SK-N-SH treated with all-trans-retinoic acid at 6 μM for 48 hours (cell line): ENCODE measurements around the gene FGF2.

ENCODE experiments used
- ARNTL ChIP-seq: fragments of 450-650 bp; formaldehyde crosslinking; IDR thresholded peaks from 2 replicates; pipeline ENCODE4 v1.5.0; 2020; ENCODE audit warnings: low read depth, mild to moderate bottlenecking, moderate library complexity, borderline replicate concordance
- OSR1 ChIP-seq: fragments of 250-450 bp; sonication (Bioruptor Pico); IDR thresholded peaks from 2 replicates; pipeline ENCODE4 v1.8.0; 2022; ENCODE audit warnings: moderate library complexity, mild to moderate bottlenecking, inconsistent platforms
- ZFP30 ChIP-seq: fragments of 450-650 bp; formaldehyde crosslinking; IDR thresholded peaks from 2 replicates; pipeline ENCODE4 v1.5.0; 2022; ENCODE audit warnings: mild to moderate bottlenecking, moderate library complexity
- TF ChIP-seq, protein P1 (sequence below): fragments of 250-450 bp; sonication (Bioruptor Pico); IDR thresholded peaks from 2 replicates; pipeline ENCODE4 v1.8.0; 2021; ENCODE audit warnings: low read depth, mild to moderate bottlenecking, moderate library complexity, borderline replicate concordance
- TF ChIP-seq, protein P2 (sequence below): fragments of 250-450 bp; sonication (Bioruptor Pico); IDR thresholded peaks from 2 replicates; pipeline ENCODE4 v1.5.0; 2020; ENCODE audit warnings: mild to moderate bottlenecking, moderate library complexity

DNA sequence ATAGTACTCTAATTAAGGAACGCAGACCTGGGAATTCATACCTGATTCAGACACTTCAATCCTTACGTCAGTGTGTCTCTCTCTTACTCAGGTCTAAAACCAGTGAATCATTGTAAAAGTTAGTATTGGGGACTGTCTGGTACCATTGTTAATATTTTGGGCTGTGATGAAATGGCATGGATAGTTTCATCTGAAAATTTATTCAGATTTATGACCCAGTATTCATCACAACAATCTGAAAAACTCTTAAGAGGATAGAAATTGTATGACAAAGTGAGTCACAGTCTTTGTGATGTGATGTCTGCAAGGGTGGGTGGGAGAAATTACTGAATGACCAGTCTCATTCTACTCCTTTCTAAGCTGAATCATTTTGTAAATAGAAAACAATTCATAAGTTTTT is 10.3 kb downstream of the FGF2 start:
- TF ChIP-seq ZFP30 (CRISPR knock-in tag) (no peak), OSR1 (CRISPR knock-in tag) (no peak), ARNTL (CRISPR knock-in tag) (no peak)
- TF ChIP-seq, protein P1, sequence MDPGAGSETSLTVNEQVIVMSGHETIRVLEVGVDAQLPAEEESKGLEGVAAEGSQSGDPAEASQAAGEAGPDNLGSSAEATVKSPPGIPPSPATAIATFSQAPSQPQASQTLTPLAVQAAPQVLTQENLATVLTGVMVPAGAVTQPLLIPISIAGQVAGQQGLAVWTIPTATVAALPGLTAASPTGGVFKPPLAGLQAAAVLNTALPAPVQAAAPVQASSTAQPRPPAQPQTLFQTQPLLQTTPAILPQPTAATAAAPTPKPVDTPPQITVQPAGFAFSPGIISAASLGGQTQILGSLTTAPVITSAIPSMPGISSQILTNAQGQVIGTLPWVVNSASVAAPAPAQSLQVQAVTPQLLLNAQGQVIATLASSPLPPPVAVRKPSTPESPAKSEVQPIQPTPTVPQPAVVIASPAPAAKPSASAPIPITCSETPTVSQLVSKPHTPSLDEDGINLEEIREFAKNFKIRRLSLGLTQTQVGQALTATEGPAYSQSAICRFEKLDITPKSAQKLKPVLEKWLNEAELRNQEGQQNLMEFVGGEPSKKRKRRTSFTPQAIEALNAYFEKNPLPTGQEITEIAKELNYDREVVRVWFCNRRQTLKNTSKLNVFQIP (CRISPR knock-in tag): no peak
- TF ChIP-seq, protein P2, sequence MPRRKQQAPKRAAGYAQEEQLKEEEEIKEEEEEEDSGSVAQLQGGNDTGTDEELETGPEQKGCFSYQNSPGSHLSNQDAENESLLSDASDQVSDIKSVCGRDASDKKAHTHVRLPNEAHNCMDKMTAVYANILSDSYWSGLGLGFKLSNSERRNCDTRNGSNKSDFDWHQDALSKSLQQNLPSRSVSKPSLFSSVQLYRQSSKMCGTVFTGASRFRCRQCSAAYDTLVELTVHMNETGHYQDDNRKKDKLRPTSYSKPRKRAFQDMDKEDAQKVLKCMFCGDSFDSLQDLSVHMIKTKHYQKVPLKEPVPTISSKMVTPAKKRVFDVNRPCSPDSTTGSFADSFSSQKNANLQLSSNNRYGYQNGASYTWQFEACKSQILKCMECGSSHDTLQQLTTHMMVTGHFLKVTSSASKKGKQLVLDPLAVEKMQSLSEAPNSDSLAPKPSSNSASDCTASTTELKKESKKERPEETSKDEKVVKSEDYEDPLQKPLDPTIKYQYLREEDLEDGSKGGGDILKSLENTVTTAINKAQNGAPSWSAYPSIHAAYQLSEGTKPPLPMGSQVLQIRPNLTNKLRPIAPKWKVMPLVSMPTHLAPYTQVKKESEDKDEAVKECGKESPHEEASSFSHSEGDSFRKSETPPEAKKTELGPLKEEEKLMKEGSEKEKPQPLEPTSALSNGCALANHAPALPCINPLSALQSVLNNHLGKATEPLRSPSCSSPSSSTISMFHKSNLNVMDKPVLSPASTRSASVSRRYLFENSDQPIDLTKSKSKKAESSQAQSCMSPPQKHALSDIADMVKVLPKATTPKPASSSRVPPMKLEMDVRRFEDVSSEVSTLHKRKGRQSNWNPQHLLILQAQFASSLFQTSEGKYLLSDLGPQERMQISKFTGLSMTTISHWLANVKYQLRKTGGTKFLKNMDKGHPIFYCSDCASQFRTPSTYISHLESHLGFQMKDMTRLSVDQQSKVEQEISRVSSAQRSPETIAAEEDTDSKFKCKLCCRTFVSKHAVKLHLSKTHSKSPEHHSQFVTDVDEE (CRISPR knock-in tag): no peak
